Stimulated activated CD4-positive, alpha-beta T cell treated with anti-CD3 and anti-CD28 coated beads, TNF-alpha, amount 100 ng/mL, for 24 hours (primary cell): ENCODE measurements around the gene GRIN2D.

Source experiments
- DNase-seq, 3 experiments: peaks; one replicate each; pipeline ENCODE4 v3.0.0-alpha.2; 2020; ENCODE audit warnings: low read depth in 3 of 3

The GRIN2D gene

DNA sequence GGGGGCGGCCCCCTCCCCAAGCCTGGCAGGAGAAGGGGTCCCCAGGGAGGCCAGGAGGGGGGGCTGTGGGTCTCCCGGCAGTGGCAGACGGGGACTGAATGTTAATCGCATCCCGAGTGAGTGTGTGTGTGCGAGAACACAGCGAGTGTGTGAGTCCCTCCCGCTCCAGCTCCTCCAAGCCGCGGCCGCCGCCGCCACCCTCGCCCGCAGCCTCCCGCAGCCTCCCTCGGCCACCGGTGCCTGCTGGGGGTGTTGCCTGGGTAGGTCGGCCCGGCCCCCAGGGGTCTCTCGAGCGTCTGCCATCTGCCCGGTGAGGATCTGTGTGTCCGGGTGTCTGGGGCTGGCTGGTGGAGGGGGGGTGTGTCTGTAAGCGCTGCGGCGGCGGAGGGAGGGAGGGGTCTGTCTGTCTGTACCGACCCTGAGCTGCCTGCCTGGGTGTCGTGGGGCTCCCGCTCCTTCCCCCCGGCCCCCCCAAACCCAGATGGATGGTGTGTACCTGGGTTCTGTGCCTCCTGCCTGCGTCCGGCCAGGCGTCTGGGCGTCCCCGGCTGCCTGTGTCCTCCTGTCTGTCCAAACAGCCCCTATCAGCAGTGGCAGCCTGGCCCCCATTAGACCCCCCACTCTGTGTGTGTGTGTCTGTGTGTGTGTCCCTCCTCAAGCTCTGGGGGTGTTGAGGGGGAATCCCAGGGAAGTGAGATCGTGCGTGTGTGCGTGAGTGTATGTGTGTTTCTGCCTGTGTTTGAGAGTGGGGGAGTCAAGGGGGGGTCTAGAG is at the start of gene GRIN2D:
Gene GRIN2D (plus strand): TSS at position 110 of the 772 bp plus-strand sequence. CDS start 4,725 bp downstream, outside the sequence.
- no peak for DNase-seq

DNA sequence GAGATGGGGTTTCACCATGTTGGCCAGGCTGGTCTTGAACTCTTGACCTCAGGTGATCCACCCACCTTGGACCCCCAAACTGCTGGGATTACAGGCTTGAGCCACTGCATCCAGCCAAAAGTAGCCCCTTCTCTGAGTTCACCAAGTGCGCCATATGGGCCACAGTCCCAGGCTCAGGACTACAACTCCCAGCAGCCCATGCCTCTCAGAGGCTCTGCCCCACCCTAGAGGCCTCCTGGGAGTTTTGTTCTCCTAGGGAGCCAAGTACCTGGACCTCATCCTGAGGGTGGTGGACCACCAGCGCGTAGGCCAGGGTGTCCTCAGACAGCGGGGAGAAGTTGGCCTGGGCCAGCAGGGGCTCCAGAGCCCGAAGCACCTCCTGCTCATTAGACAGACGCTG is 48.6 kb upstream of the GRIN2D start:
- no peak for DNase-seq

DNA sequence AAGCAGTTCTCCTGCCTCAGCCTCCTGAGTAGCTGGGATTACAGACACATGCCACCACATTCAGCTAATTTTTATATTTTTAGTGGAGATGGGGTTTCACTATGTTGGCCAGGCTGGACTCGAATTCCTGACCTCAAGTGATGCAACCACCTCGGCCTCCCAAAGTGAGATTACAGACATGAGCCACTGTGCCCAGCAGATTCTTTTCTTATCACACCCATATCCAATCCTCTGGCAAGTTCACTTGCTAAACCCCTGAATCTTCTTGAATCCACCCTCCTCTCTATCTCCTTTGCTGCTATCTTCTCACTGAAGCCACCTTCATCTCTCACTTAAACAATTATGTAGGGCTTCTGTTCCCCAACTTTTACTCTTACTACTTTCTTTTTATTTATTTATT is 47.3 kb upstream of the GRIN2D start:
- DNase-seq, result no peak

DNA sequence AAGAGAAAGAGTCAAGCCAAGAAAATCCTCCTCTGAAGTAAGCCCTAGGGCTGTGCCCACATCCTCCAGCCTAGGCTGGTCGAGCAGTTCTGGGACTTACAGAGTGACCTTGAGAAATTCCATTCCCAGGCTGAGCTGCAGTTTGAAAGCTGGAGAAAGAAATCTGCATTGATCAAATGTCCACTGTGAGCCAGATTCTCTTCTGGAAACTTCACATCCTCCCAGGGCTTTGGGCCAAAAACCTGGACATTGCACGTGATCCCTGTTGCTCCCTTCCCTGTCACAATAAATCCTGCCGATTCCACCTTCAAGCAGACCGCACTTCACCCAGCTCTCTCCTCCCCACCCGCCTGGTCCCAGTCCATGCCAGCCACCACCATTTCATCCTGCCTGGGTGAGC is 45.4 kb upstream of the GRIN2D start:
- no peak for DNase-seq

- no peak for DNase-seq
These were observed 44.7 kb upstream of the GRIN2D start for GRCh38 chr19:48348737-48349136.

- no peak for DNase-seq
These were observed 42.6 kb upstream of the GRIN2D start for GRCh38 chr19:48350856-48351255.

- peak; percentile 66 to 83 (median 70) for DNase-seq
These were observed 42.1 kb upstream of the GRIN2D start for GRCh38 chr19:48351341-48351752.

GRCh38 chr19:48353677-48354076 is 39.8 kb upstream of the GRIN2D start:
- DNase-seq, result no peak

GRCh38 chr19:48354332-48354992 is 39.0 kb upstream of the GRIN2D start:
- no peak for DNase-seq

GRCh38 chr19:48355365-48355954 is 38.0 kb upstream of the GRIN2D start:
- no peak for DNase-seq

DNA sequence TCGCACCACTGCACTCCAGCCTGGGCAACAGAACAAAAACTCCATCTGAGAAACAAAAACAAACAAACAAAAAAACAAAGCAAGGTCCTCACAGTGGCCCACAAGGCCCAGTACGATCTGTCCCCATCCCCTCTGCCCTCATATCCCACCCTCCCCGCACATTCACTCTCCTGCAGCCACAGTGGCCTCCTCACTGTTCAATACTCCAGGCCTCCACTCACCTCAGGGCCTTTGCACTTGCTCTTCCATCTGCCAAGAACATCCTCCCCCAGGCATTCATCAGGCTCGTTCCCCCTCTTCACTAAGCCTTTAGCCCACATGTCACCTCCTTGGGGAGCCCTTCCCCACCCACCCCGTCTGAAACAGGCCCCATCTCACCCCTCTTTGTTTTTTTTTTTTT is 34.3 kb upstream of the GRIN2D start:
- no peak for DNase-seq

DNA sequence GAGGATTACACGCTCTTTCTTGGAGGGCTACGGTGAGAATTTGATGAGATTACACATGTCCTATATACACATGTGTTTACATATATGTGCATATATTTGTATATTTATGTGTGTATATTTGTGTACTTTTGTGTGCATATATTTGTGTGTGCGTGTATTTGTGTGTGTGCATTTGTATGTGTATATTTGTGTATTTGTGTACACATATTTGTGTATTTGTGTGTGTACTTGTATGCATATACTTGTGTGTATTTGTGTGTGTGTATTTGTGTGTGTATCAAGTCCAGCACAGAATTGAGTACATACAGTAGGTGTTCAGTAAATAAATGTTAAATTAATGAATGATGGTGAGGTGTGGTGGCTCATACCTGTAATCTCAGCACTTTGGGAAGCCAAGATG is 31.6 kb upstream of the GRIN2D start:
- no peak for DNase-seq

- peak; percentile 74 to 91 (median 79) for DNase-seq
These were observed 30.6 kb upstream of the GRIN2D start for GRCh38 chr19:48362716-48363499.

DNA sequence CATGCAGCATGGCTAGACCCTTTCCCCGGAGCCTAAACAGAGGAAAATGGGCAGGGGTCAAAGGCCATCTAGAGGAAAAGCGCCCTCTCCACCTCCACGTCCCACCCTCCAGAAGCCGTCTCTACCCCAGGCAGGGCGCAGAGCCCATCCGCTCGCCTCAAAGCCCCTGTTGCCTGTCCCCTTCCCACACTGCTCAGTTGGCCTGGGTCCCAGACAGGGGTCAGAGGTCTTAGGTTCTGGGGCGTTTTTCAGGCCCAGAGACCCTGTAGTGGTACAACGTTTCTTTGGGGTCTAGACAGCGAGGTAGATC is 30.0 kb upstream of the GRIN2D start:
- peak in 1 of 3 experiments; percentile 2 for DNase-seq

DNA sequence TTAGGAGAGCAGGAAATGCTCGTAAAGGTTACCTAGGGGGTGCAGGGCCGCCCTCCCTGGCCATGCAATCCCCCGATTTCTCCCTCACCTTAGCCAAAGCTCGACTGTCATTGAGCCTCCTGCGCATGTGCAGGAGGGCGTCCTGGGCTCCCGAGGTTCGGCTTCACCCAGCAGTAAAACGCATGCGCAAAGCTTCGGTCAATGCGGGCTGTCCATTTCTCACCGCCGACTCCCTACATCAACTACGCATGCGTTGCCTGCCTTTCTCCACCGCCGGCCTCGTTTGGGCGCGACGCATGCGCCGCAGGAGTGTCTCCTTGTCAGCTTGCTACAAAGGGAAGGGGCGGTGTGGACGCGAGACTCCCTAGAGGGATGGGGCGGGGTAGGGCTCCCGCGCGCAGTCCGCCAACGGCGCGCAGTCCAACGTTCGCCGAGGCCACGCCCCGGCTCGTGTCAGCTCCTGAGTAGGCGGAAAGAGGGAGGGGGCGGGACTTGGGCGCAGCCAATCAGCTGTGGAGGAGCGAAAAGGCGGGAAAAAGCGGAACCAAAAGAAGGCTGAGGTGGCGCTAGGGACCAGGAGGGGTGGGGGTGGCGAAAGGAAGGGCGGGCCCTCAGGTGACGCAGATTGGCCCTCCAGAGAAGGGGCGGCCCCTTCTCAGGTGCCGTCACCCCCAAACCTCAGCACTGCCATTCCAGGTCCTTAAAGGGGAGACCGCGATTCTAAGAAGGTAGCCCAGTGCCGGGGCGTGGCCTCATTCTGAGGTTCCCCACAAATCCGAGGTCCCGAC is 29.5 kb upstream of the GRIN2D start, which contains the start of the genes SYNGR4 and TMEM143:
Gene SYNGR4 (plus strand): TSS at position 558 of the 788 bp plus-strand sequence. CDS start 1,476 bp downstream, outside the sequence.
Gene TMEM143 (minus strand): TSS at position 131 of the 788 bp plus-strand sequence. CDS start 20 bp downstream, at position 111.
- peak; percentile 93 to 97 (median 95) for DNase-seq

GRCh38 chr19:48364598-48365348 is 28.7 kb upstream of the GRIN2D start:
- no peak for DNase-seq

DNA sequence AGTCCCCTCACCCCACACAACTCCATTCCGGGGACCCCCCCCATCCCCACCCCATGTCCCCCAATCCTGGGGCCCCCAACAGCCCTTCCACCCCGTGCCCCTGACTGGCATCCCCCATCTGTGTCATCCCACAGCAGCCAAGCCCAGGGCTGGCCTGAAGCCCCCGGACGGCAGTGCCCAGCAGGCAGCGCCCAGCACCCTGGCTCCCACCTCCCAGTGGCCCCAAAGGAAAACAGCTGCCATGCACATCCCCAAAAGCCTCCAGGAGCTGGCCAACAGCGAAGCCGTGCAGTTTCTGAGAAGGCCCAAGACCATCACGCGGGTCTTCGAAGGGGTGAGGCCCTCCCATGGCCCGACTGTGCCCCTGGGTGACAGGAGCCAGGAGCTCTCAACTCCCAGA is 27.9 kb upstream of the GRIN2D start:
- DNase-seq, result no peak

- no peak for DNase-seq
These were observed 25.6 kb upstream of the GRIN2D start for GRCh38 chr19:48367855-48368254.

DNA sequence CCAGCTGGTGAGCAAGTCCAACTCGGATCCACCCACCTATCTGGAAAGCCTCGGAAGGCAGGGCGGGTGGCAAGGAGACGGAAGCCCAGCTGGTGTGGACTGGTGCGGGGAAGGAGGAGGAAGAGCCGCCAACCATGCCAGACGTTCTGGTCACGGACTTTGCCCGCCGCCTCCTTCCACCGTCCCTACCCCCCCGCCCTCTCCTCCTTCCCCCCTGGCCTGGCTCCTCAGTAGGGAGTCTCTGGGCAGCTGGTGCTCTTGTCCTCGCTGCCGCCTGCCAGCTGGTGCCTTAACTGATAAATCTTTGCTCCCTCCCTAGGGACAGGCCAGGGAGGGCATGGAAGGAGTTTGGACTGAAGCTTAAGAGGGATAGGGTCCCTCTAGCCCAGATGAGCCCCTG is 24.5 kb upstream of the GRIN2D start:
- no peak for DNase-seq

DNA sequence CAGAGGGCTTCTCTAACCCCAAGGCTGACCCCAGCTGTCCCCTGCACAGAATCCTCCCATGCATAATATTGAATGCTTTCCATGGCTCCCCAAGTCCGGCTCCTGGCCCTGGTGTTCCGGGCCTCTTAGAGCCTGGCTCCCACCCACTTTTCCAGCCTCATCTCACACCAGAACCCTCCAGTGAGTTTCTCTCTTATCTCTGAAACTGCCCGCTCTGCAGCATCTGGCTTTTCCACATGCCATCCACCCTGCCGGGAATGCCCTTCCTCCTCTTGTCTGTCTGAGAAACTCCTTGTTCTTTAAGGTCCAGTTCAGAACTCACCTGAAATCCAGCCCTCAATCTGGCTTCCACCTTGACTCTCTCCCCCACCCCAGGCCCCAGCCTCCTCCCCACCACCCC is 22.5 kb upstream of the GRIN2D start:
- no peak for DNase-seq
